Gastroesophageal sphincter (tissue), 4 donors: ENCODE results near the gene PSG4. TPM values are rescaled to one million over a fixed set of nuclear protein-coding genes. Genes with fewer than 3 reads are reported as not detected.
"Not testable (repeated sequence)": the region's sequence is repeated elsewhere in the genome, so short reads cannot be mapped to it uniquely, and the experiment has no call there.

Experiments
- ATAC-seq: fragments of 150-250 bp; one replicate; pipeline ENCODE4 v1.9.1; 2016; ENCODE audit warnings: mild to moderate bottlenecking, moderate library complexity
- H3K27ac ChIP-seq, 4 donors: fragments of 200-600 bp; sonication (generic) in 3 of 4; 1 replicate in 3 of 4; 2 replicates in 1 of 4; pipeline ENCODE4 v1.5.1; 2016 to 2019
- H3K27me3 ChIP-seq: fragments of 200-600 bp; sonication (generic); one replicate; pipeline ENCODE4 v1.5.1; 2019
- H3K36me3 ChIP-seq, 2 donors: fragments of 200-600 bp; sonication (generic); one replicate each; pipeline ENCODE4 v1.5.1; 2019; ENCODE audit warnings: control low read depth in 1 of 2
- H3K4me1 ChIP-seq, 3 donors: fragments of 200-600 bp; sonication (generic); 1 replicate in 2 of 3; 2 replicates in 1 of 3; pipeline ENCODE4 v1.5.1; 2016 to 2019; ENCODE audit warnings: control low read depth in 2 of 3
- H3K4me3 ChIP-seq, 2 donors: fragments of 200-600 bp; sonication (generic); one replicate each; pipeline ENCODE4 v1.5.1; 2019; ENCODE audit warnings: mild to moderate bottlenecking in 1 of 2, moderate library complexity in 1 of 2
- H3K9me3 ChIP-seq, 3 donors: fragments of 200-600 bp; sonication (generic); one replicate each; pipeline ENCODE4 v1.5.1; 2017 to 2019; ENCODE audit warnings: control low read depth in 2 of 3
- EP300 ChIP-seq: sonication (generic); formaldehyde crosslinking; IDR thresholded peaks from one replicate; pipeline ENCODE4 v1.6.1; 2017; ENCODE audit warnings: antibody characterized with exemption, mild to moderate bottlenecking
- POLR2A ChIP-seq, 2 donors: fragments of 450-650 bp; IDR thresholded peaks; one replicate each; pipeline ENCODE4 v1.6.1; 2017; ENCODE audit warnings: antibody characterized with exemption in 2 of 2, mild to moderate bottlenecking in 2 of 2, moderate library complexity in 1 of 2
- POLR2AphosphoS5 ChIP-seq: sonication (generic); formaldehyde crosslinking; IDR thresholded peaks from one replicate; pipeline ENCODE4 v1.6.1; 2017; ENCODE audit warnings: antibody characterized with exemption
- WGBS, 2 donors: methylation state at CpG; one replicate each; pipeline ENCODE4 v1.1.5; 2018; ENCODE audit warnings: low coverage in 1 of 2; 5-methylcytosine and 5-hydroxymethylcytosine counted together
- total RNA-seq, 4 donors: library from RNA; depleted of rRNA; stranded (reverse); fragments of >200 nt; gene quantifications; one replicate each; pipeline ENCODE4 v1.1.0, GENCODE V29; 2016
- TF ChIP-seq, protein P1 (sequence below), 4 experiments: fragments of 200-600 bp in 2 of 4; fragments of 450-650 bp in 2 of 4; sonication (generic) in 1 of 4; IDR thresholded peaks; one replicate each; pipeline ENCODE4 v1.5.1; 2017 to 2019; ENCODE audit warnings: antibody characterized with exemption in 4 of 4, mild to moderate bottlenecking in 2 of 4, moderate library complexity in 2 of 4

PSG4 gene
- total RNA-seq, 4 donors from 2014 or later, result 0.20 TPM; not detected in 3

DNA sequence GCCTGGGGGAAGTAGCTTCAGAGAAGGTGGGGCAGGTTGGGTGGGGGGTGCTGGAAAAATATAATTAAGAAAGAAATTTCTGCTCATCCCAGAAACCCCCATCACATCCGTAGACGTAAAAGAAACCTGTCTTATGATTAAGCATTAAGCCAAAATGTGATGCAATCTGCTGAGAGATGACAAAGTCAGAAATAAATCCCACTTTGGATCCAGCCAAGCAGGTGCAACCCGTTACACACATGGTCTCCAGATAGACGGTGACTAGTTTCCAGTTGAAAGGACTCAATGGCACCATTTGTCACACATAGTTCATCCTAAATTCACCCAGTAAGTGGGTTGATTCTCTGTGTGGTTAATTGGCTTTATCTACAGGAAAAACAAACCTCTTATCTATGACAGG is 53.2 kb downstream of the PSG4 start:
- Histone ChIP-seq H3K4me3 (no peak overlapping the region), H3K36me3 (no peaks in the 10 kb centered on the region), H3K27me3 (peaks cover 5% of the 10 kb centered on the region), H3K27ac (no peak overlapping the region), H3K4me1 (no peaks in the 10 kb centered on the region), H3K9me3 (no peaks in the 10 kb centered on the region)
- no peak for TF ChIP-seq POLR2A (IDR thresholded peaks at IDR 0.05)
- 59 to 60% methylated on average over 2 to 3 of the region's 4 CpGs for WGBS, 2 donors
- ATAC-seq, result no peak

DNA sequence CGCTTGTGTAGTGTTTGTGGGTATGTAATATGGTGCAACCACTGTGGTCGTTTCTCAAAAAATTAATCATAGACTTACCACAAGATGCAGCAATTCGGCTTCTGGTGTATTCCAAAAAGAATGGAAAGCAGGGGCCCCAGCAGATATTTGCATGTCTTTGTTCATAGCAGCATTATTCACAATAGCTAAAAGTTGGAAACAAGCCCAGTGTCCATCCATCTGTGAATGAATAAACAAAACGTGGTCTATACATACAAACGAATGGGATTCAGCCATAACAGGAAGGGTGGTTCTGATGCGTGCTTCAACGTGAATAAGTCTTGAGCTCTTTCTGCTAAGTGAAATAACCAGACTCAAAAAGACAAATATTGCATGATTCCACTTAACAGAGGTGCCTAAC is 55.6 kb downstream of the PSG4 start:
- WGBS, 2 donors, result 65 to 73% methylated on average over 7 of the region's 7 CpGs
- H3K27ac ChIP-seq, H3K36me3 ChIP-seq, H3K4me1 ChIP-seq, H3K9me3 ChIP-seq, H3K4me3 ChIP-seq, ATAC-seq, H3K27me3 ChIP-seq: not testable (repeated sequence)

DNA sequence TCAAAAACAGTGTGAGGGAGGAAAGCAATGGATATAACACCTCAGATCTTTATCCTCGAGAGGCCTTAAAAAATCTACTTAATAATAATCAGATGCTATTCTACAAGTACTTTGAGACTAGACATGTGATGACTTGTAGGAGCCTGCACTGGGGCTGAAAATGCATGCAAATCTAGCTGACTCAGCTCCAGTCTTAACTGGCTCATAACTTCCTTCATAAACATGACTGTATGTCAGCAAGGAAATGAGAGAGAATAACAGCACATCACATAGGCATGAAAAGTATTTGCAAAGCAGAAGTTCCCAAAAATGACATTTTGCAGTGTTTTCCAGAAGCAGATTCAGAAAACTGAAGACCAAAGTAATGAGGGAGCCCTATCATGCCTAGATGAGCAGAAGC is 57.2 kb downstream of the PSG4 start:
- Histone ChIP-seq H3K4me3 (no peak overlapping the region), H3K27ac (no peak overlapping the region), H3K4me1 (no peaks in the 10 kb centered on the region), H3K27me3 (peaks cover 5% of the 10 kb centered on the region), H3K36me3 (no peaks in the 10 kb centered on the region), H3K9me3 (no peaks in the 10 kb centered on the region)
- WGBS, 2 donors, result 38 to 64% methylated on average over 1 of the region's 1 CpG
- TF ChIP-seq POLR2A (IDR thresholded peaks at IDR 0.05) (no peak), POLR2AphosphoS5 (no peak), EP300 (no peak)
- TF ChIP-seq, protein P1, sequence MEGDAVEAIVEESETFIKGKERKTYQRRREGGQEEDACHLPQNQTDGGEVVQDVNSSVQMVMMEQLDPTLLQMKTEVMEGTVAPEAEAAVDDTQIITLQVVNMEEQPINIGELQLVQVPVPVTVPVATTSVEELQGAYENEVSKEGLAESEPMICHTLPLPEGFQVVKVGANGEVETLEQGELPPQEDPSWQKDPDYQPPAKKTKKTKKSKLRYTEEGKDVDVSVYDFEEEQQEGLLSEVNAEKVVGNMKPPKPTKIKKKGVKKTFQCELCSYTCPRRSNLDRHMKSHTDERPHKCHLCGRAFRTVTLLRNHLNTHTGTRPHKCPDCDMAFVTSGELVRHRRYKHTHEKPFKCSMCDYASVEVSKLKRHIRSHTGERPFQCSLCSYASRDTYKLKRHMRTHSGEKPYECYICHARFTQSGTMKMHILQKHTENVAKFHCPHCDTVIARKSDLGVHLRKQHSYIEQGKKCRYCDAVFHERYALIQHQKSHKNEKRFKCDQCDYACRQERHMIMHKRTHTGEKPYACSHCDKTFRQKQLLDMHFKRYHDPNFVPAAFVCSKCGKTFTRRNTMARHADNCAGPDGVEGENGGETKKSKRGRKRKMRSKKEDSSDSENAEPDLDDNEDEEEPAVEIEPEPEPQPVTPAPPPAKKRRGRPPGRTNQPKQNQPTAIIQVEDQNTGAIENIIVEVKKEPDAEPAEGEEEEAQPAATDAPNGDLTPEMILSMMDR (IDR thresholded peaks at IDR 0.05), result no peak
- ATAC-seq, result no peak

Other genes starting within 250 kb of the PSG4 start
- gene PSG11, start 179.2 kb downstream of the PSG4 start, total RNA-seq, result not detected
- not detected for gene PSG2, start 122.9 kb downstream of the PSG4 start, total RNA-seq
- not detected for gene PSG5, start 19.1 kb downstream of the PSG4 start, total RNA-seq
- gene PSG9, start 63.9 kb upstream of the PSG4 start, total RNA-seq, result not detected
- gene CD177, start 148.0 kb upstream of the PSG4 start, total RNA-seq, result 1 to 10 TPM in 1 of 4 donors, under 1 TPM in 3; 0.15 to 1.8 (median 0.69) TPM
- gene TEX101, start 209.3 kb upstream of the PSG4 start, total RNA-seq, result not detected